Activated CD4-positive, alpha-beta T cell treated with anti-CD3 and anti-CD28 coated beads for 24 hours (primary cell): Measurements from ENCODE around the gene CLIC1.

Source experiments
- DNase-seq, 2 donors: peaks; one replicate each; pipeline ENCODE4 v3.0.0-alpha.2; 2020; ENCODE audit warnings: low read depth in 2 of 2

The CLIC1 gene

GRCh38 chr6:31737991-31738979 lies 2.0 kb upstream of the CLIC1 start:
- peak in 1 of 2 donors; percentile 24 for DNase-seq

GRCh38 chr6:31737315-31737990 lies 1.1 kb upstream of the CLIC1 start:
- DNase-seq: no peak

GRCh38 chr6:31736768-31737314 lies 511 bp upstream of the CLIC1 start:
- no peak for DNase-seq

GRCh38 chr6:31734821-31735406 lies 1.4 kb downstream of the CLIC1 start:
- peak in 1 of 2 donors; percentile 25 for DNase-seq

GRCh38 chr6:31734247-31734820 lies 2.0 kb downstream of the CLIC1 start:
- no peak for DNase-seq

GRCh38 chr6:31733734-31734133 lies 2.6 kb downstream of the CLIC1 start:
- no peak for DNase-seq

GRCh38 chr6:31732029-31732428 lies 4.3 kb downstream of the CLIC1 start:
- no peak for DNase-seq

- no peak for DNase-seq
Observed at GRCh38 chr6:31730631-31731086, 5.7 kb downstream of the CLIC1 start.

- peak; percentile 36 to 54 for DNase-seq
Observed at GRCh38 chr6:31729979-31730630, 6.2 kb downstream of the CLIC1 start.

GRCh38 chr6:31729515-31729978 lies 6.8 kb downstream of the CLIC1 start:
- peak; percentile 70 to 72 for DNase-seq

GRCh38 chr6:31728767-31729514 lies 7.4 kb downstream of the CLIC1 start, which contains the start of gene DDAH2:
DDAH2 (minus strand) TSS chr6:31729299; CDS start chr6:31729161, 138 bp downstream.
- no peak for DNase-seq

GRCh38 chr6:31727717-31728671 lies 8.3 kb downstream of the CLIC1 start:
- no peak for DNase-seq

GRCh38 chr6:31727034-31727716 lies 9.2 kb downstream of the CLIC1 start:
- DNase-seq: no peak

- no peak for DNase-seq
Observed at GRCh38 chr6:31725502-31726350, 10.6 kb downstream of the CLIC1 start.

GRCh38 chr6:31723980-31724691 lies 12.2 kb downstream of the CLIC1 start:
- no peak for DNase-seq

- no peak for DNase-seq
Observed at GRCh38 chr6:31723245-31723979, 12.9 kb downstream of the CLIC1 start, which contains the start of gene MPIG6B. MPIG6B (plus strand) TSS chr6:31723373; CDS start chr6:31723384, 11 bp downstream.
